ENCODE results near the gene C16orf46.

GRCh38 chr16:81014672-81015071 is 62.4 kb downstream of the C16orf46 start:
- TF ChIP-seq CTCF (conservative IDR thresholded peaks at IDR 0.05; ENCODE audit: low read length) (no peak), EZH2phosphoT487 (IDR thresholded peaks at IDR 0.05; ENCODE audit: borderline replicate concordance) (no peak)
